ENCODE results near the gene IPO9.
A peak's percentile ranks its signal among the peaks of the same experiment; 100 is the strongest.

IPO9 gene

GRCh38 chr1:201882665-201883132, 53.7 kb downstream of the IPO9 start:
- Mint-ChIP-seq H3K27me3 (peaks cover 20% of the 10 kb centered on the region), H3K27ac (peak overlapping the region; percentile 75), H3K36me3 (ENCODE audit: low read depth) (peaks cover 6% of the 10 kb centered on the region), H3K9me3 (no peaks in the 10 kb centered on the region), H3K4me3 (no peak overlapping the region), H3K4me1 (ENCODE audit: low read depth) (peaks cover 47% of the 10 kb centered on the region)
- intact Hi-C loops (cut with micrococcal nuclease), result loop anchor here (1.0 to 5.0 kb wide), 2 partner anchors 73 to 340 kb away; partner anchors contain the start of gene TIMM17A

GRCh38 chr1:201883266-201883665, 54.3 kb downstream of the IPO9 start:
- intact Hi-C loops (cut with micrococcal nuclease), result loop anchor here (5.0 kb wide), 1 partner anchor 341 kb away; no protein-coding TSS in a partner anchor
- no peaks in the 10 kb centered on the region for H3K9me3 Mint-ChIP-seq
- no peak overlapping the region for H3K4me3 Mint-ChIP-seq
- peak overlapping the region; percentile 75 for H3K27ac Mint-ChIP-seq
- peaks cover 26% of the 10 kb centered on the region for H3K27me3 Mint-ChIP-seq
- peaks cover 51% of the 10 kb centered on the region for H3K4me1 Mint-ChIP-seq (ENCODE audit: low read depth)
- peaks cover 6% of the 10 kb centered on the region for H3K36me3 Mint-ChIP-seq (ENCODE audit: low read depth)

- Mint-ChIP-seq H3K4me1 (ENCODE audit: low read depth) (peaks cover 54% of the 10 kb centered on the region), H3K27me3 (peaks cover 29% of the 10 kb centered on the region), H3K9me3 (no peaks in the 10 kb centered on the region), H3K36me3 (ENCODE audit: low read depth) (peaks cover 3% of the 10 kb centered on the region), H3K4me3 (no peak overlapping the region), H3K27ac (peak overlapping the region; percentile 75)
- intact Hi-C loops (cut with micrococcal nuclease), result loop anchor here (5.0 kb wide), 1 partner anchor 341 kb away; no protein-coding TSS in a partner anchor
Observed at GRCh38 chr1:201883786-201884185, 54.8 kb downstream of the IPO9 start.

GRCh38 chr1:201884425-201884824, 55.5 kb downstream of the IPO9 start:
- H3K27ac Mint-ChIP-seq, result peak overlapping the region; percentile 75
- peaks cover 54% of the 10 kb centered on the region for H3K4me1 Mint-ChIP-seq (ENCODE audit: low read depth)
- no peak overlapping the region for H3K4me3 Mint-ChIP-seq
- H3K36me3 Mint-ChIP-seq (ENCODE audit: low read depth), result no peaks in the 10 kb centered on the region
- no peaks in the 10 kb centered on the region for H3K9me3 Mint-ChIP-seq
- intact Hi-C loops (cut with micrococcal nuclease), result loop anchor here (5.0 kb wide), 1 partner anchor 342 kb away; no protein-coding TSS in a partner anchor
- H3K27me3 Mint-ChIP-seq, result peaks cover 36% of the 10 kb centered on the region

- no peaks in the 10 kb centered on the region for H3K36me3 Mint-ChIP-seq (ENCODE audit: low read depth)
- intact Hi-C loops (cut with micrococcal nuclease), result no loop called here
- peaks cover 49% of the 10 kb centered on the region for H3K4me1 Mint-ChIP-seq (ENCODE audit: low read depth)
- no peak overlapping the region for H3K4me3 Mint-ChIP-seq
- H3K9me3 Mint-ChIP-seq, result no peaks in the 10 kb centered on the region
- no peak overlapping the region for H3K27ac Mint-ChIP-seq
- peaks cover 45% of the 10 kb centered on the region for H3K27me3 Mint-ChIP-seq
Observed at GRCh38 chr1:201885531-201886075, 56.6 kb downstream of the IPO9 start.

- intact Hi-C loops (cut with micrococcal nuclease), result no loop called here
- H3K27me3 Mint-ChIP-seq, result peaks cover 51% of the 10 kb centered on the region
- no peak overlapping the region for H3K4me3 Mint-ChIP-seq
- H3K4me1 Mint-ChIP-seq (ENCODE audit: low read depth), result peaks cover 42% of the 10 kb centered on the region
- H3K27ac Mint-ChIP-seq, result no peak overlapping the region
- no peaks in the 10 kb centered on the region for H3K9me3 Mint-ChIP-seq
- no peaks in the 10 kb centered on the region for H3K36me3 Mint-ChIP-seq (ENCODE audit: low read depth)
Observed at GRCh38 chr1:201886103-201886885, 57.3 kb downstream of the IPO9 start.

- Mint-ChIP-seq H3K9me3 (no peaks in the 10 kb centered on the region), H3K27me3 (peaks cover 59% of the 10 kb centered on the region), H3K36me3 (ENCODE audit: low read depth) (no peaks in the 10 kb centered on the region), H3K4me3 (no peak overlapping the region), H3K4me1 (ENCODE audit: low read depth) (peaks cover 34% of the 10 kb centered on the region), H3K27ac (no peak overlapping the region)
- intact Hi-C loops (cut with micrococcal nuclease), result no loop called here
Observed at GRCh38 chr1:201887116-201887866, 58.3 kb downstream of the IPO9 start.

GRCh38 chr1:201888282-201889089, 59.5 kb downstream of the IPO9 start, which contains the start of gene SHISA4:
Gene SHISA4 (plus strand): TSS chr1:201888898. CDS start chr1:201888995, 97 bp downstream.
- Mint-ChIP-seq H3K4me1 (ENCODE audit: low read depth) (peaks cover 28% of the 10 kb centered on the region), H3K4me3 (peak within 1 kb of the TSS; percentile 93), H3K9me3 (no peaks in the 10 kb centered on the region), H3K27me3 (peaks cover 64% of the 10 kb centered on the region), H3K27ac (peak within 1 kb of the TSS; percentile 77), H3K36me3 (ENCODE audit: low read depth) (no peaks in the 10 kb centered on the region)
- intact Hi-C loops (cut with micrococcal nuclease), result no loop called here

- Mint-ChIP-seq H3K9me3 (no peaks in the 10 kb centered on the region), H3K4me3 (peak overlapping the region; percentile 93)
Observed at GRCh38 chr1:201889090-201889968, 60.4 kb downstream of the IPO9 start.

GRCh38 chr1:201890223-201890622, 61.3 kb downstream of the IPO9 start:
- H3K36me3 Mint-ChIP-seq (ENCODE audit: low read depth), result no peaks in the 10 kb centered on the region
- intact Hi-C loops (cut with micrococcal nuclease), result no loop called here
- no peak overlapping the region for H3K4me3 Mint-ChIP-seq
- peaks cover 66% of the 10 kb centered on the region for H3K27me3 Mint-ChIP-seq
- peaks cover 12% of the 10 kb centered on the region for H3K4me1 Mint-ChIP-seq (ENCODE audit: low read depth)
- no peak overlapping the region for H3K27ac Mint-ChIP-seq
- H3K9me3 Mint-ChIP-seq, result no peaks in the 10 kb centered on the region

More at GRCh38 chr1:201889090-201889968, 60.4 kb downstream of the IPO9 start:
- H3K36me3 Mint-ChIP-seq (ENCODE audit: low read depth), result no peaks in the 10 kb centered on the region
- peak overlapping the region; percentile 77 for H3K27ac Mint-ChIP-seq
- H3K4me1 Mint-ChIP-seq (ENCODE audit: low read depth), result peaks cover 19% of the 10 kb centered on the region
- H3K27me3 Mint-ChIP-seq, result peaks cover 68% of the 10 kb centered on the region
- intact Hi-C loops (cut with micrococcal nuclease), result no loop called here

GRCh38 chr1:201890806-201891450, 62.0 kb downstream of the IPO9 start:
- H3K4me1 Mint-ChIP-seq (ENCODE audit: low read depth), result peaks cover 9% of the 10 kb centered on the region
- H3K27me3 Mint-ChIP-seq, result peaks cover 63% of the 10 kb centered on the region
- no peak overlapping the region for H3K27ac Mint-ChIP-seq
- intact Hi-C loops (cut with micrococcal nuclease), result no loop called here
- no peak overlapping the region for H3K4me3 Mint-ChIP-seq
- no peaks in the 10 kb centered on the region for H3K9me3 Mint-ChIP-seq
- H3K36me3 Mint-ChIP-seq (ENCODE audit: low read depth), result no peaks in the 10 kb centered on the region

GRCh38 chr1:201891451-201892045, 62.6 kb downstream of the IPO9 start:
- Mint-ChIP-seq H3K4me1 (ENCODE audit: low read depth) (peaks cover 12% of the 10 kb centered on the region), H3K27me3 (peaks cover 61% of the 10 kb centered on the region), H3K9me3 (no peaks in the 10 kb centered on the region), H3K27ac (no peak overlapping the region), H3K36me3 (ENCODE audit: low read depth) (no peaks in the 10 kb centered on the region), H3K4me3 (no peak overlapping the region)
- intact Hi-C loops (cut with micrococcal nuclease), result no loop called here
